Memory B cell (primary cell): Measurements from ENCODE around the gene NCS1.

Source experiments
- ATAC-seq: fragments of 150-1000 bp; cut with Tn5 transposase; 2 replicates; pipeline ENCODE4 v1.10.0; 2021; ENCODE audit warnings: low read depth, mild to moderate bottlenecking, moderate library complexity
- DNase-seq, 2 donors: peaks; one replicate each; pipeline ENCODE4 v3.0.0; 2022; ENCODE audit warnings: low spot score in 2 of 2
- H3K27ac Mint-ChIP-seq: one replicate; pipeline ENCODE4 v1.8.0; 2022; ENCODE audit warnings: mild to moderate bottlenecking, moderate library complexity, mixed read lengths
- H3K27me3 Mint-ChIP-seq: one replicate; pipeline ENCODE4 v1.8.0; 2022; ENCODE audit warnings: mixed read lengths
- H3K36me3 Mint-ChIP-seq: one replicate; pipeline ENCODE4 v1.8.0; 2022; ENCODE audit warnings: mild to moderate bottlenecking, mixed read lengths
- H3K4me1 Mint-ChIP-seq: one replicate; pipeline ENCODE4 v1.8.0; 2022; ENCODE audit warnings: mixed read lengths
- H3K4me3 Mint-ChIP-seq: one replicate; pipeline ENCODE4 v1.8.0; 2022; ENCODE audit warnings: mild to moderate bottlenecking, moderate library complexity, mixed read lengths
- H3K9me3 Mint-ChIP-seq: one replicate; pipeline ENCODE4 v1.8.0; 2022; ENCODE audit warnings: mixed read lengths

NCS1 gene

DNA sequence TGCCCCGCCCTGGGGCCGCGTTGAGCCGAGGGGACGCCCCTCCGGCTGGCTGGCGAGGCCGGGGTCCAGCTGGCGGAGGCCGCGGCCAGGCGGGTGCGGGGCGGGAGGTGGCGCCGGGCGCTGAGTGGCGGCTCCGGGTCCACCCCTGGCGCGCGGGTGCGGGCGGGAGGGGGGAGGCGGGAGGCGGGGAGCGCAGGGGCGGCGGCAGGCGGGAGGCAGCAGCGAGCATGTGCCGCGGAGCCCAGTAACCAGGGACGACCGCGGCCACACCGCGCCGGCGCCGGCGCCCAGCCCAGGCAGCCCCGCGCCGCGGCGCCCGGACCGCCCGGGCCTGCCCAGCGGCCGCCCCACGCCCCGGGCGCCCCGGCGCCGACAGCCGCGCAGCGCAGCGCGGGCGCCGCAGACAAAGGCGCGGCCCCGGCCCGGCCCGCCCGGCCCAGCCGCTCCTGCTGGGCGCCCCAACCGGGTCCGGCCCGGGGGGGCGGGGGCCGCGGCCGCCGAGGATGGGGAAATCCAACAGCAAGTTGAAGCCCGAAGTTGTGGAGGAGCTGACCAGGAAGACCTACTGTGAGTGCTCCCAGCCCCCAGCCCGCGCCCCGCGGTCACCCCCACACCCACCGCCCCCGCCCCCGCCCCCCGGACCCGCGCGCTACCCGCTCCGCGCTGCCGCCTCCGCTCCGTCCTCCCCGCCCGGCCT is at the start of gene NCS1:
Gene NCS1, plus strand, starts transcription at position 244 of the 697 bp plus-strand sequence. Its CDS starts 260 bp downstream, at position 504.
- H3K4me3 Mint-ChIP-seq = peak within 1 kb of the TSS; percentile 64
- peaks cover 2% of the 10 kb centered on the region for H3K4me1 Mint-ChIP-seq
- no peak within 1 kb of the TSS for H3K27ac Mint-ChIP-seq
- DNase-seq (no peak), ATAC-seq (peak; percentile 56)
- peaks cover 31% of the 10 kb centered on the region for H3K27me3 Mint-ChIP-seq
- no peaks in the 10 kb centered on the region for H3K36me3 Mint-ChIP-seq
- no peaks in the 10 kb centered on the region for H3K9me3 Mint-ChIP-seq

GRCh38 chr9:130122456-130122855 is 49.7 kb upstream of the NCS1 start:
- peaks cover 15% of the 10 kb centered on the region for H3K4me1 Mint-ChIP-seq
- ATAC-seq (no peak), DNase-seq (no peak)
- no peak overlapping the region for H3K27ac Mint-ChIP-seq
- peaks cover 11% of the 10 kb centered on the region for H3K36me3 Mint-ChIP-seq
- no peak overlapping the region for H3K4me3 Mint-ChIP-seq
- H3K9me3 Mint-ChIP-seq = no peaks in the 10 kb centered on the region
- H3K27me3 Mint-ChIP-seq = no peaks in the 10 kb centered on the region

DNA sequence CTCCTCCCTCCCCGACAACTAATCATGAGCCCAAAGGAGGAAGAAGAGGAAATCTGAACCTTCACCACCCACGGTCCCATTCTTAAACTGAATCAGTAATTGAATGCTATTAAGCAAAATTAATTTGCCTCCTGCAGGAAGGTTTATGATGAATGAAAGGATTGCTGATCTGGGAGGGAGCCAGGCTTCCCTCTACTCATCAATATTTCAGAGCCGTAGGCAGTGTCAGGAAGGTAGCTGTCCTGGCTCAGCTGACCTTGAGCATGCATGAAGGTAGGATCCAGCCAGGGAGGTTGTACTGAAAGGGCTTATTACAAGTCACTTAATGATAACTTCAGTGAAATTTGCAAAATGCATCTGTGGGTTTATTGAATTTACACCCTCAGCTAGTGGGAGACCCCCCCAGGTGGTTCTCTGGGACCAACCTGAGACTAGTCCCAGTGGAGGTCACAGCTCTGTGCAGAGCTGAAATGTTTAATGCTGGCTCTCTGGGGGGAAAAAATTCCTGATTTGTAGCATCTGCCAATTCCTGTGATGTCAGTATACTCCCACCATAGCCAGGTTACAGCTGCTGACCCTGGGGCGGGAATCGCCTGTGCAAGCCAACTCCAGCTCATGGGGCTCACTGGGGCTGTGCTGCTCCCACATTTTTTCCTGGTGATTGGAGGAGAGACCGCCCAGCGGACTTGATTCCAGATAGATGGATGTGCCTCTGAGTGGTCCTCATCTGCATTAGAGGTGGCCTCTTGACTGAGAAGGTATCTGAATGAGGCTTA is 47.9 kb upstream of the NCS1 start:
- Mint-ChIP-seq H3K9me3 (no peaks in the 10 kb centered on the region), H3K4me1 (peaks cover 30% of the 10 kb centered on the region), H3K27me3 (no peaks in the 10 kb centered on the region), H3K36me3 (peaks cover 11% of the 10 kb centered on the region), H3K4me3 (no peak overlapping the region), H3K27ac (no peak overlapping the region)
- DNase-seq (no peak), ATAC-seq (no peak)

GRCh38 chr9:130126721-130127433 is 45.3 kb upstream of the NCS1 start:
- Mint-ChIP-seq H3K27ac (no peak overlapping the region), H3K27me3 (no peaks in the 10 kb centered on the region), H3K9me3 (no peaks in the 10 kb centered on the region), H3K36me3 (peaks cover 11% of the 10 kb centered on the region), H3K4me1 (peaks cover 41% of the 10 kb centered on the region), H3K4me3 (no peak overlapping the region)
- ATAC-seq = no peak
- DNase-seq = no peak

- Mint-ChIP-seq H3K4me1 (peaks cover 38% of the 10 kb centered on the region), H3K27me3 (no peaks in the 10 kb centered on the region), H3K9me3 (no peaks in the 10 kb centered on the region), H3K36me3 (peaks cover 8% of the 10 kb centered on the region), H3K27ac (peak overlapping the region; percentile 97), H3K4me3 (peak overlapping the region; percentile 85)
- ATAC-seq = peak; percentile 76
- DNase-seq = peak; percentile 45 to 48
Measured at GRCh38 chr9:130128251-130128650, 44.0 kb upstream of the NCS1 start.

DNA sequence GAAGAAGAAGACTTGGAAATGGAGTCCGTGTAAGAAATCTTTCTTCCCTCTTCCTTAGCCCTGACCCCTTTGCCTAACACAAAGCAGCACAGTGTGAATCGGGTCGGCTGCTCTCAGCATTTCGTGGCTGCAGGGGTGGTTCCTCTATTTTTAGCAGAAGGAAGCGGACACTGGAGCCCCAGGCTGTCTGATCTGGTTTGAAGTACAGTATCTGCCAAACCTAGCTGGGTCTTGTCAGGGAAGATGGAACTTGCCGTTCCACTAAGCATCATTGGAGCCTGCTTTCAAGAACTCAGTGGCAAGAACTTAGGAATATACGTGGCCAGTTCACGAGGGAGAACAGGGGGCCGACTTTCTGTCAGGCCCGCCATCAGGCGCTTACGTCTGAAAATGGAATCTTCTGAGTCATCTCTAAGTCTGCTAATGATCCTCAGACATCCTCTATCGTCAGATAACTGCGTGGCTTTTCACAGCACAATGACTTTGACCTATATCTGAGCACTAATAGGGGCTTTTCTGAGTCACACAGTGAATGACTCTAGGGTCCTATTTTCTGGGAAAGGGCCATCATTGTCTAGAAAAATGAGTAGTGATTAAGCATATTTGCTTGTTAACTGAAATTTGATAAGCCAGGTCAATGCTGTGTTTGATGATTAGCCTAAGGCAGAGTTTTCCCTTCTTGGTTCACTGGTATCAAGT is 43.3 kb upstream of the NCS1 start:
- H3K27ac Mint-ChIP-seq = peak overlapping the region; percentile 97
- H3K4me1 Mint-ChIP-seq = peaks cover 38% of the 10 kb centered on the region
- H3K36me3 Mint-ChIP-seq = peaks cover 8% of the 10 kb centered on the region
- H3K27me3 Mint-ChIP-seq = no peaks in the 10 kb centered on the region
- H3K9me3 Mint-ChIP-seq = no peaks in the 10 kb centered on the region
- H3K4me3 Mint-ChIP-seq = peak overlapping the region; percentile 85
- ATAC-seq (peak; percentile 73), DNase-seq (peak; percentile 51 to 64)

DNA sequence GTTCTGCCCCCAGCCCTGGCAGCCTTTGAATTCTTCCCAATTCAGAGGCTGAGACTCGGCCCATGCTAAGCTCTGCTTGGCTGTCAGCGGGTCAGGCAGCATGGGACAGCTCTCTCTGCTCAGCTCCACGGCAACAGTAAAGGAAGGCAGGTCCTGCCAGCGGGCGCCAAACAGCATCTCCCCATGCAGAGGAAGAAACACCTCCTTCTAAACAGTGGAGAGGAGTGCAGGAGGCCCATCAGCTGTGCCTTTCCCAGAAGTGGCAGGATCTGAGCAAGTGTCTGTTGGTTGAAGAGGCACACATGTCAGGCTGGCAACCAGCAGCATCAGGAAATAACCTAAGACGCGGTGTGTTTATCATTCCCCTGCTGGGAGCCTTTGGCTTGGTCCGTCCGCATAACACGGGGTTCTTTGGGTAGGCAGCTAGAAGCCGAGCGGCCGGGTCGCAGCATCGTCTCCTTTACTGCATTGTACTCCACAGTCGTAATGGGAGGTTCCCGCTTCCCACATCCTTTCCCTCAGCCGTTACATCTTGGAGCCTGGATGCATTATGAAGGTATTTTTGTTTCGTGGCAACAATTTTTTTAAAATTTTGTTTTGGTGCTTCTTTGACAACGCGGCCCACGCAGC is 42.7 kb upstream of the NCS1 start:
- no peak for ATAC-seq
- no peaks in the 10 kb centered on the region for H3K9me3 Mint-ChIP-seq
- H3K27ac Mint-ChIP-seq = peak overlapping the region; percentile 97
- H3K36me3 Mint-ChIP-seq = peaks cover 8% of the 10 kb centered on the region
- H3K4me3 Mint-ChIP-seq = peak overlapping the region; percentile 85
- H3K4me1 Mint-ChIP-seq = peaks cover 38% of the 10 kb centered on the region
- peak in 1 of 2 donors; percentile 29 for DNase-seq
- H3K27me3 Mint-ChIP-seq = no peaks in the 10 kb centered on the region

GRCh38 chr9:130132746-130133145 is 39.5 kb upstream of the NCS1 start:
- Mint-ChIP-seq H3K9me3 (no peaks in the 10 kb centered on the region), H3K36me3 (peaks cover 12% of the 10 kb centered on the region), H3K27ac (no peak overlapping the region), H3K4me1 (peaks cover 28% of the 10 kb centered on the region), H3K27me3 (no peaks in the 10 kb centered on the region), H3K4me3 (no peak overlapping the region)
- ATAC-seq (no peak), DNase-seq (no peak)

- ATAC-seq = no peak
- Mint-ChIP-seq H3K4me1 (peaks cover 5% of the 10 kb centered on the region), H3K4me3 (no peak overlapping the region)
Measured at GRCh38 chr9:130137081-130137640, 35.0 kb upstream of the NCS1 start.

GRCh38 chr9:130137641-130138081 is 34.5 kb upstream of the NCS1 start:
- Mint-ChIP-seq H3K27me3 (no peaks in the 10 kb centered on the region), H3K9me3 (no peaks in the 10 kb centered on the region), H3K4me1 (peaks cover 5% of the 10 kb centered on the region), H3K27ac (no peak overlapping the region), H3K4me3 (no peak overlapping the region), H3K36me3 (peaks cover 4% of the 10 kb centered on the region)
- ATAC-seq (no peak), DNase-seq (no peak)

More at GRCh38 chr9:130137081-130137640, 35.0 kb upstream of the NCS1 start:
- no peak overlapping the region for H3K27ac Mint-ChIP-seq
- H3K9me3 Mint-ChIP-seq = no peaks in the 10 kb centered on the region
- no peak for DNase-seq
- peaks cover 4% of the 10 kb centered on the region for H3K36me3 Mint-ChIP-seq
- H3K27me3 Mint-ChIP-seq = no peaks in the 10 kb centered on the region

GRCh38 chr9:130138171-130138653 is 34.0 kb upstream of the NCS1 start:
- Mint-ChIP-seq H3K27me3 (no peaks in the 10 kb centered on the region), H3K4me1 (peaks cover 5% of the 10 kb centered on the region), H3K36me3 (peaks cover 4% of the 10 kb centered on the region), H3K27ac (no peak overlapping the region), H3K4me3 (no peak overlapping the region), H3K9me3 (no peaks in the 10 kb centered on the region)
- ATAC-seq = no peak
- DNase-seq = no peak

DNA sequence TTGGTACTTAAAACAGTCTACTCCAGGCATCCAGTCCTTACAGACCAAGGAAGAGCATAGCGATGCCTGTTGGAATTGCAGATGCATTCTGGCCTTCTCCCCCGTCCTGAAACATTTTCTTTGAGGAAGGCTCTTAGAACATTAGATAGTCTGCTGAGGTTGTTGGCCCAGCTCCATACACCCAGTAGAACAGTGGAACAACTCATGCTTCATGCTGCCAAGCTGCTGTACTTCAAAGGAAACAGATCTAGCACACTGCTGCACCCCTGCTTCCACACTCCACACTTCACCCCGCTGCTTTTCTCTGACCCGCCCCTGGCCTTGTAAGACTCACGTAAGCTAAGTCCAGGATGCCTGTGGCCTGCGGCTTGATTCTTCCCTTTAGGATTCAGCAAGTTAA is 33.4 kb upstream of the NCS1 start:
- H3K4me1 Mint-ChIP-seq = peaks cover 5% of the 10 kb centered on the region
- no peak for DNase-seq
- H3K27me3 Mint-ChIP-seq = no peaks in the 10 kb centered on the region
- no peak for ATAC-seq
- H3K4me3 Mint-ChIP-seq = no peak overlapping the region
- H3K27ac Mint-ChIP-seq = no peak overlapping the region
- H3K36me3 Mint-ChIP-seq = peaks cover 4% of the 10 kb centered on the region
- H3K9me3 Mint-ChIP-seq = no peaks in the 10 kb centered on the region

DNA sequence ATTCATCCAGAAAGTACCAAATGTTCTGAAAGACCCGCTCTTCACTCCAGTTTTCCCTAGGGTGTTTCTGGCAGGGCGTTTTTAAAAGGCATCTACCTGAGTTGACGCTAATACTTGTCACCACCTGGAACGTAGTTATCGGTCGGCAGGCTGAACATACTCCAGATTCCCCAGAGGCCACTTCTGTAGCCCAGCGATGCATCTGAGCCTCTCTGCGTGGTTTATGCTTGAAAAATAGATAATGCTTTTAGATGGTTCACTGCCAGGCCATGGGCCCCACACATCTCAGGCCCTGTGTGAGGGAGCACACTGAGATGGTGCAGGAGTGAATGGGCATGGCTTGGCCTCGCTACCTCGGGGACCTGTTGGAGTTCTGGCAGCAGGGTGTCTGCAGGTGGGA is 33.0 kb upstream of the NCS1 start:
- ATAC-seq = no peak
- Mint-ChIP-seq H3K9me3 (no peaks in the 10 kb centered on the region), H3K27ac (no peak overlapping the region), H3K4me1 (peaks cover 5% of the 10 kb centered on the region), H3K4me3 (no peak overlapping the region), H3K36me3 (peaks cover 4% of the 10 kb centered on the region), H3K27me3 (peaks cover 3% of the 10 kb centered on the region)
- no peak for DNase-seq
